Coronary artery (tissue), 2 donors: ENCODE measurements around the gene DOCK10.

ENCODE experiments used
- DNase-seq: peaks from one replicate; pipeline ENCODE4 v3.0.0-alpha.2; 2017; ENCODE audit warnings: low spot score
- H3K27ac ChIP-seq, 2 donors: fragments of 200-600 bp; sonication (generic); one replicate each; pipeline ENCODE4 v1.5.1; 2016 to 2019
- H3K4me3 ChIP-seq: fragments of 200-600 bp; sonication (generic); 2 replicates; pipeline ENCODE4 v1.5.1; 2016; ENCODE audit warnings: mild to moderate bottlenecking, moderate library complexity
- TF ChIP-seq, protein P1 (sequence below): fragments of 200-600 bp; sonication (generic); IDR thresholded peaks from one replicate; pipeline ENCODE4 v1.5.1; 2019; ENCODE audit warnings: antibody characterized with exemption

The DOCK10 gene

DNA sequence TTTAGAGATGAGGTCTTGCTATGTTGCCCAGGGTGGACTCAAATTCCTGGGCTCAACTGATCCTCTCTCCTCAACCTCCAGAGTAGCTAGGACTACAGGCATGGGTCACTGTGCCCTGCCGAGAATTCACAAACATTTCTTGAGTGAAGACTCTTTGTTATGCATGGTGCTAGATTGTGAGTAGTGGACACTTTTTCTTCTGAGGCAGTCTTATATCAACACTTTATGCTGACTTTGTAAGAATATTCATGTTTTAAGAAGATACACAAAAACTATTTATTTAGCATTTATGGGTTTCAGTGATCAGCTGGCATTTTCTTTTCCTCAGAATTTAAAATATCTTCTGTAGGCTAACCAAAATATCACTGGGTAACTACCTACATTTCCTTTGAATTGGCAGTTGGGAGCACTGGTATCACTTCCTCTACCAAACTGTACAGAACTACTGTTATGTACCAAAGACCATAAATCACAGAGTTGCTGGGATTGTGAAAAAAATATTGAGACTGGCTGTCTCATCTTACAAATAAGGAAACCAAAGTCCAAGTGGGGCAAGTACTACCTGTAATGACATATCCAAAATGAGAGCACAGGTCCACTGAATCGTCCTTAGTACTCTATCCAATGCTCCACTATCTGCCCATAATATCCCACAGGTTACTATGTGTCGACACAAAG is 34.0 kb downstream of the DOCK10 start:
- H3K4me3 ChIP-seq = no peak overlapping the region
- TF ChIP-seq, protein P1, sequence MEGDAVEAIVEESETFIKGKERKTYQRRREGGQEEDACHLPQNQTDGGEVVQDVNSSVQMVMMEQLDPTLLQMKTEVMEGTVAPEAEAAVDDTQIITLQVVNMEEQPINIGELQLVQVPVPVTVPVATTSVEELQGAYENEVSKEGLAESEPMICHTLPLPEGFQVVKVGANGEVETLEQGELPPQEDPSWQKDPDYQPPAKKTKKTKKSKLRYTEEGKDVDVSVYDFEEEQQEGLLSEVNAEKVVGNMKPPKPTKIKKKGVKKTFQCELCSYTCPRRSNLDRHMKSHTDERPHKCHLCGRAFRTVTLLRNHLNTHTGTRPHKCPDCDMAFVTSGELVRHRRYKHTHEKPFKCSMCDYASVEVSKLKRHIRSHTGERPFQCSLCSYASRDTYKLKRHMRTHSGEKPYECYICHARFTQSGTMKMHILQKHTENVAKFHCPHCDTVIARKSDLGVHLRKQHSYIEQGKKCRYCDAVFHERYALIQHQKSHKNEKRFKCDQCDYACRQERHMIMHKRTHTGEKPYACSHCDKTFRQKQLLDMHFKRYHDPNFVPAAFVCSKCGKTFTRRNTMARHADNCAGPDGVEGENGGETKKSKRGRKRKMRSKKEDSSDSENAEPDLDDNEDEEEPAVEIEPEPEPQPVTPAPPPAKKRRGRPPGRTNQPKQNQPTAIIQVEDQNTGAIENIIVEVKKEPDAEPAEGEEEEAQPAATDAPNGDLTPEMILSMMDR = no peak
- H3K27ac ChIP-seq = no peak overlapping the region
- DNase-seq = no peak

DNA sequence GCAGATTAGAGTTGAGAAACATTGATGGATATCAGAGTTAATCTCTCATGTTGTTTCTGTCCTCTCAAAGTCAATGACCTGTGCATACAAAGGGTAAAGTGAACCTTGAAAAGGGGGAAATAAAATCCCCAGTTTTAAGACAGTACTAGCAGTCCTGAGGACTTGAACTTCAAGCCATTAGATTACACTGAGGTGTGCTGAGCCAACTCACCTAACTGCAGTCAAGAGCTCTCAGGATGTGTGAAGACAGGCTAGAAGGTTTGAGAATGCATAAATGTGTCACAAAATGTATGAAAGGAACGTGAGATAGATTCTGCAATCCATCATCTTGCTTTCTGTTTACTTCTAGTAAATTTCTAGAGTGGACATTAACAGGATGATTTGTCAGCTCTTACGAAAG is 35.5 kb downstream of the DOCK10 start:
- DNase-seq = no peak
- TF ChIP-seq, protein P1 = no peak
- no peak overlapping the region for H3K27ac ChIP-seq
- H3K4me3 ChIP-seq = no peak overlapping the region

GRCh38 chr2:225004597-225004996 is 37.7 kb downstream of the DOCK10 start:
- Histone ChIP-seq H3K27ac (no peak overlapping the region), H3K4me3 (no peak overlapping the region)
- TF ChIP-seq, protein P1 = no peak
- no peak for DNase-seq

GRCh38 chr2:225002656-225003045 is 39.6 kb downstream of the DOCK10 start:
- no peak overlapping the region for H3K4me3 ChIP-seq
- no peak for DNase-seq
- TF ChIP-seq, protein P1 = no peak
- H3K27ac ChIP-seq = no peak overlapping the region

DNA sequence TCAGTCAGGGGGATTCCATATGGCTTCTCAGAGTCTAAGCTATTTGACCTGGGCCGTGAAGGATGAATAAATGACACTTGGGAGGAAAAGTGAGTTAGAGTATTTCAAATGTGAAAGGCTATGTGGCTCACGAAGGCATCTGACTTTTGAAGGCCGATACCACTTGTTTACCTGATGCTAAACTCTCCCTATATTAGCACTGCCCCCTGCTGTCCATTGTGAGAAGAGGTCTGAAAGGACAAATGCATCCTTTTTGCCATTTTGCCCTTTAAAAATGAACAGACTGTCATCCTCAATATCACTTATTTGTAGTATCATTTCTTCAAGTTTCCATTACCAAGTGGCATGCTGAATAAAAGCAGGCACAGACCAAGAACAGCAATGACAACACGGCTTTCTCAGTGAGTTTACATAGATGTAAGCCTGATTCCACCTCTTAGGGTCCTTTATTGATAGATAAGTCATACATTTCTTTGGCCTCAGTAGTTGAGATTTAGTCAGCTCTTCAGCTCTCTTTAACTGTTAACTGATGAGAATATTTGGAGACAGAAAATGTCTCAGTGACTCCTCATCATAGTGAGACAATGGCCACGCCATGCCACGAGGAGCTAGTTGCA is 40.1 kb downstream of the DOCK10 start:
- peak overlapping the region; percentile 36 for H3K4me3 ChIP-seq
- no peak for DNase-seq
- TF ChIP-seq, protein P1 = peak; percentile 88
- H3K27ac ChIP-seq = no peak overlapping the region

DNA sequence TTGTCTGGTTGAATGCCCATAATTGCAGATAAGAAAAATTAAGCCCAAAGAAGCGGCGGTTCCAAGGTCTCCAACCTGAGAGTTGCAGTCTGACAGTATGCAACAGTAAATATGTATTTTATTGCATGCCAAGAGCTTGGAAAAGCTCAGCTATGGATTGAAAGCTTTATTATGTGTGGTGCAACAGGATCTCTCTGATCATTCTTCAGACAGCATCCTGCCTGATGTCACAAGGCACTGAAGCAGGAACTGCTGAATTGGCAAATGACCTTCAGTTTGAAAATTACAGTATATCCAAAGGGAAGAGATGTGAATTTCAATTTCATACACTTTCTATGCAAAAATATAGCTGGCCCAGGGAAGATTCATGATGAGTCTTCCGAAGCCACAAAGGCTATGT is 42.5 kb downstream of the DOCK10 start:
- TF ChIP-seq, protein P1 = no peak
- Histone ChIP-seq H3K27ac (no peak overlapping the region), H3K4me3 (no peak overlapping the region)
- no peak for DNase-seq

DNA sequence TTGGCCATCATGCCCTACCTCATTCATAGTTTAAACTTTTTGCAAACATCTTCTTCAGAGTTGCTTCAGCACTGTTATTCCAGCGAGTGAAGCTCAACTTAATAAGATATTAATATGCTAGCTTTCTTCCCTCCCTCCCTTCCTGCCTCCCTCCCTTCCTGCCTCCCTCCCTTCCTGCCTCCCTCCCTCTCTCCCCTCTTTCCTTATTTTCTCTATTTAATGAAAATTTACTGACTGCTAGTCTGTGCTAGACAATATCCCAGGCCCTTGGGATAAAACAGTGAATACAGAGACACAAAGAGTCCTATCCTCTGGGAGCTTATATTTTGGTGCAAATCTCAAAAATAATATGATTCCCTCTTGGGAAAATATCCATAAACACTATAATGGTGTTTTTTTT is 42.9 kb downstream of the DOCK10 start:
- H3K4me3 ChIP-seq = no peak overlapping the region
- no peak for DNase-seq
- no peak overlapping the region for H3K27ac ChIP-seq
- TF ChIP-seq, protein P1 = no peak
